Heart right ventricle (tissue), 16 donors: Measurements from ENCODE around the gene LILRB5. TPM values are rescaled to one million over a fixed set of nuclear protein-coding genes. Genes with fewer than 3 reads are reported as not detected.
"Not testable (repeated sequence)": the region's sequence is repeated elsewhere in the genome, so short reads cannot be mapped to it uniquely, and the experiment has no call there.

Source experiments
- ATAC-seq, 8 donors: fragments of 200-7000 bp; cut with Tn5 transposase; one replicate each; pipeline ENCODE4 v1.9.1; 2020; ENCODE audit warnings: mild to moderate bottlenecking in 8 of 8, moderate library complexity in 8 of 8, moderate number of reproducible peaks in 1 of 8
- DNase-seq, 2 donors: peaks; one replicate each; pipeline ENCODE4 v3.0.0-alpha.2; 2020
- H3K27ac ChIP-seq, 10 donors: fragments of 200-600 bp; sonication (generic) in 2 of 10; one replicate each; pipeline versions ENCODE4 v1.5.0 to v1.8.0; 2020 to 2022; ENCODE audit warnings: mild to moderate bottlenecking in 3 of 10
- H3K27me3 ChIP-seq, 7 donors: fragments of 200-600 bp; one replicate each; pipeline ENCODE4 v1.8.0; 2021 to 2022; ENCODE audit warnings: mild to moderate bottlenecking in 2 of 7
- H3K36me3 ChIP-seq, 9 donors: fragments of 200-600 bp; sonication (generic) in 1 of 9; one replicate each; pipeline versions ENCODE4 v1.5.0 to v1.8.0; 2020 to 2022; ENCODE audit warnings: mild to moderate bottlenecking in 2 of 9
- H3K4me1 ChIP-seq, 9 donors: fragments of 200-600 bp; sonication (generic) in 1 of 9; one replicate each; pipeline versions ENCODE4 v1.5.0 to v1.8.0; 2020 to 2022; ENCODE audit warnings: mild to moderate bottlenecking in 4 of 9
- H3K4me3 ChIP-seq, 10 donors: fragments of 200-600 bp; sonication (generic) in 2 of 10; one replicate each; pipeline versions ENCODE4 v1.5.0 to v1.8.0; 2020 to 2022; ENCODE audit warnings: mild to moderate bottlenecking in 7 of 10, moderate library complexity in 2 of 10
- H3K9me3 ChIP-seq, 11 donors: fragments of 200-600 bp in 10 of 11; sonication (generic) in 2 of 11; one replicate each; pipeline versions ENCODE4 v1.5.0 to v1.8.0; 2013 to 2022; ENCODE audit warnings: mild to moderate bottlenecking in 2 of 11, control low read depth in 1 of 11, moderate library complexity in 1 of 11
- CTCF ChIP-seq, 9 donors: fragments of 200-600 bp; sonication (generic) in 2 of 9; IDR thresholded peaks; one replicate each; pipeline versions ENCODE4 v1.5.0 to v1.8.0; 2021 to 2022; ENCODE audit warnings: antibody characterized with exemption in 9 of 9, mild to moderate bottlenecking in 5 of 9, moderate library complexity in 1 of 9
- WGBS, 2 donors: extraction: QIAGEN DNeasy Blood & Tissue Kit; methylation state at CpG; one replicate each; pipeline ENCODE4 v1.1.7; 2013; ENCODE audit warnings: inconsistent platforms in 1 of 2; 5-methylcytosine and 5-hydroxymethylcytosine counted together
- intact Hi-C, 10 donors: fragments of 100-400 bp; cut with DNase I; formaldehyde crosslinking; loops; one replicate each; pipeline versions ENCODE4 v1.11.1 to v1.14.2; 2022
- polyA plus RNA-seq, 2 donors: library from polyadenylated mRNA; stranded (reverse); fragments of 200-250 nt; gene quantifications; one replicate each; pipeline ENCODE4 v1.2.3, GENCODE V29; 2013
- total RNA-seq, 10 donors: library from RNA; stranded (reverse); fragmentation: NEBNext Ultra II Directional in 3 of 10; extraction: Animal tissue kit (Norgen Biotek cat#: 25700) in 3 of 10; gene quantifications; one replicate each; pipeline versions ENCODE4 v1.2.1 to v1.2.4, GENCODE V29; 2021 to 2023
- donor health status: Arrhythmogenic right ventricular cardiomyopathy.
- donor health status: ischemic (EF 13 %, LVEDD 7.1; RV severe dilation, severe dysfunction).
- donor health status: healthy with polysubstance abuse.
- donor health status: DM: no; HTN: yes; CAD: no.
- donor health status: DM: no; HTN: no; CAD: no.
- donor health status: ischemic (EF 25% LVEDD 6.9; RV normal size, moderate dysfunction).
- donor health status: ischemic (EF 25% LVEDD 5.7; RV mildly dilated, moderate dysfunction).
- donor health status: healthy.
- donor health status: DM: yes; HTN: yes; CAD: no.
- donor health status: Ischemic cardiomyopathy.
- donor health status: ischemic (EF 35%, LVEDD 5.7; RV mildly dilated, moderate dysfunction).
- donor health status: nonischemic (EF 11% LVEDD 7.7; RV severe dilation, severe dysfunction).
- donor health status: DM: yes; HTN: yes; CAD: no.
- donor health status: PGD.
- donor health status: ischemic (EF 29% LVEDD 5.4; RV normal size, mild dysfunction).
- donor health status: nonischemic (EF 23%, LVEDD 6.1; RV moderate dilation, normal function).

LILRB5 gene
- total and polyA plus RNA-seq, 12 donors = 1.6 to 10.6 (median 3.2) TPM

DNA sequence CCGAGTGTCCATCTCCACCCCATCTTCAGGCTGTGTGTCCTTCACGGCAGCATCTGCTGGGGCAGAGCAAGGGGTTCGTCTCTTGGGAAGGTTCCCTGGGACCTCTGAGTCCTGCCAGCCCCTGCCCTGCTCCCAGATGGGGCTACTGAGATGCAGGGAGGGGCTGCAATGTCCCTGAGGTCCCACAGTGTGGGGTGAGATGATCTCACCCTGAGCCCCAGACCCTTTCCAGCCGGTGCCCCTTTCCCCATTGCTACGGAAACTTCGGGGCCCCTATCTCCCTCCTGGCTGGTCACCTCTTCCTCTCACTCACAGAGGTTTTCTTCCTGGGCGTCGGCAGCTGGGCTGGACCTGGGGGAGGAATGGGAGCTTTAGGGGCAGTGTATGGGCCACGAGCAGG, 18.9 kb upstream of the LILRB5 start:
- H3K9me3 ChIP-seq = no peaks in the 10 kb centered on the region
- H3K36me3 ChIP-seq = peaks cover 0 to 17% (median 0%) of the 10 kb centered on the region in 9 donors
- no peak for TF ChIP-seq CTCF (IDR thresholded peaks at IDR 0.05)
- H3K27me3 ChIP-seq = peaks cover 0 to 46% (median 16%) of the 10 kb centered on the region in 7 donors
- H3K4me3 ChIP-seq = no peak overlapping the region
- 44 to 56% methylated on average over 9 of the region's 9 CpGs for WGBS, 2 donors
- peaks cover 0 to 5% (median 0%) of the 10 kb centered on the region in 9 donors for H3K4me1 ChIP-seq
- DNase-seq = no peak
- no peak for ATAC-seq
- H3K27ac ChIP-seq = no peak overlapping the region
- intact Hi-C loops = no loop called here

DNA sequence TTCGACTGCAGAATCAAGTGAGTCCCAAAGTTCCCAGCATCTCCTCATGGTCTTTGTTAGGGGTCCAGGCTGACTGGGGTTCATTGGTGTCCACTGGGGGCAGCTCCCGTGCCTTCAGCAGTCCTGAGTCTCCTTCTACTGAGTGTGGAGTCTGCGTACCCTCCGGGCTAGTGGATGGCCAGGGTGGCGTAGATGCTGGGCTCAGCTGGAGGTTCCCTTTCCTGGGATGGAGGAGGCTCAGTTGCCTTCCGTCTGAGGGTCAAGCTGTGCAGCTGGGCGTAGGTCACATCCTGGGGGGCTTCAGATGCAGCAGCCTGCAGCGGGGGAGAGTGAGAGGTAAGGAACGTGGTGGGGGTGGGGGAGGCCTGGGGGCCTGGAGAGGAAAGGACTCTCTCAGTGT, 17.4 kb upstream of the LILRB5 start:
- WGBS, 2 donors = 48 to 53% methylated on average over 9 of the region's 9 CpGs
- DNase-seq, H3K4me3 ChIP-seq, intact Hi-C loops, H3K27ac ChIP-seq, H3K9me3 ChIP-seq, ATAC-seq: not testable (repeated sequence)
- Histone ChIP-seq H3K36me3 (peaks cover 0 to 17% (median 0%) of the 10 kb centered on the region in 9 donors), H3K4me1 (peaks cover 0 to 10% (median 0%) of the 10 kb centered on the region in 9 donors), H3K27me3 (peaks cover 0 to 39% (median 11%) of the 10 kb centered on the region in 7 donors)

GRCh38 chr19:54273821-54274220, 16.7 kb upstream of the LILRB5 start:
- Histone ChIP-seq H3K4me1 (peaks cover 0 to 10% (median 0%) of the 10 kb centered on the region in 9 donors), H3K4me3 (no peak overlapping the region), H3K9me3 (no peaks in the 10 kb centered on the region), H3K36me3 (peaks cover 0 to 17% (median 0%) of the 10 kb centered on the region in 9 donors), H3K27ac (no peak overlapping the region), H3K27me3 (peaks cover 0 to 36% (median 11%) of the 10 kb centered on the region in 7 donors)
- DNase-seq = no peak
- TF ChIP-seq CTCF (IDR thresholded peaks at IDR 0.05) = no peak
- WGBS, 2 donors = 68 to 83% methylated on average over 3 of the region's 3 CpGs
- intact Hi-C loops = no loop called here
- ATAC-seq = no peak

GRCh38 chr19:54272181-54272580, 15.1 kb upstream of the LILRB5 start:
- peak overlapping the region in 1 of 10 donors; percentile 65 for H3K27ac ChIP-seq
- peaks cover 0 to 11% (median 0%) of the 10 kb centered on the region in 9 donors for H3K36me3 ChIP-seq
- H3K9me3 ChIP-seq, H3K4me3 ChIP-seq, intact Hi-C loops, H3K4me1 ChIP-seq, DNase-seq: not testable (repeated sequence)
- WGBS, 2 donors = 64 to 69% methylated on average over 5 of the region's 5 CpGs
- H3K27me3 ChIP-seq = peaks cover 0 to 31% (median 3%) of the 10 kb centered on the region in 7 donors
- peak in 3 of 8 donors; percentile 15 to 33 (median 33) for ATAC-seq

DNA sequence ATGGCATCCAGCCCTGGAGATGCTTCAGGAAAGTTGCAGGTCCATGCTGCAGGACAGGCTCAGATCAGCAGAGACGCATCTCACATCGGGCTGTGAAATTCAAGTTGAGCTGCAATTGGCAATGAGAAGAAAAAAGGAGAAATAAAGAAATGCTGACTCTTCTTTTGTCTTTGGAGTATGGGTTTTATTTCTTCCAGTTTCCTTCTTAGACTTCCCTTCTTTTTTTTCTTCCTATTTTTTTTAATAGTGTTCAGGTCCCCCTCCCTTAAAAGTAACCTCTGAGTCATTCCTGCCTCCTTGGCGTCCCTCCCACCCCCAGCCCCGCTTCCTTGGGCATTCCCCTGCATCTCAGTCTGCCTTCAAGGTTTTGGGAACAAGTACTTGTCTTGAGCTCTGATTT, 14.5 kb upstream of the LILRB5 start:
- peak; percentile 27 to 68 (median 51) for ATAC-seq
- DNase-seq, H3K36me3 ChIP-seq, intact Hi-C loops, H3K9me3 ChIP-seq, H3K4me1 ChIP-seq: not testable (repeated sequence)
- peaks cover 0 to 27% (median 0%) of the 10 kb centered on the region in 7 donors for H3K27me3 ChIP-seq
- peak overlapping the region in 1 of 10 donors; percentile 73 for H3K27ac ChIP-seq
- peak overlapping the region in 1 of 10 donors; percentile 14 for H3K4me3 ChIP-seq
- WGBS, 2 donors = 53 to 65% methylated on average over 3 to 4 of the region's 4 CpGs

DNA sequence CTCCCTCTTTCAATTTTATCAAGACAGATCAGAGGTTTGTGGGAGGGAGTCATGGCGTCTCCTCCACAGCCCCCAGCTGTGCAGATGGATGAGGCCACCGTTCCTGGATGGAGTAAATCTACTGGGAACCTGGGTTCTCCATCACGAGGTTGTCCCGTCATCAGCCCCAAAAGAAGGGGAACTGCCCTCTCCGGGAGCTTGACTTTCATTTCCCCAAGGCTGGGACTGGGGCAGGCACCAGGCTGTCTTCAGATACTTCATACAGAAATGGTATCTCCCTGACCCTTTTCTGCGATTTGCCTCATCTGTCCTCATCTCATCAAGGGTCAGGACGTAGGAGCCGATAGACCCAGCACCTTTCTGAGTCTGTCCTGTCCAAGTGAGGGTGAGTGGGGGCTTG, 14.0 kb upstream of the LILRB5 start:
- DNase-seq (peak in 1 of 2 donors; percentile 38), ATAC-seq (peak; percentile 34 to 82 (median 76))
- no peaks in the 10 kb centered on the region for H3K9me3 ChIP-seq
- H3K27me3 ChIP-seq = peaks cover 0 to 27% (median 0%) of the 10 kb centered on the region in 7 donors
- peak overlapping the region in 1 of 10 donors; percentile 14 for H3K4me3 ChIP-seq
- 71 to 77% methylated on average over 8 of the region's 8 CpGs for WGBS, 2 donors
- intact Hi-C loops = no loop called here
- H3K27ac ChIP-seq = peak overlapping the region in 1 of 10 donors; percentile 73
- peaks cover 0 to 11% (median 0%) of the 10 kb centered on the region in 9 donors for H3K4me1 ChIP-seq
- peaks cover 0 to 6% (median 0%) of the 10 kb centered on the region in 9 donors for H3K36me3 ChIP-seq
- TF ChIP-seq CTCF (IDR thresholded peaks at IDR 0.05) = no peak
